Measurements from ENCODE around the gene NEUROD4.

- TF ChIP-seq CTCF (IDR thresholded peaks at IDR 0.05) (no peak), POLR2A (IDR thresholded peaks at IDR 0.05) (no peak)
These were observed 24.4 kb downstream of the NEUROD4 start for GRCh38 chr12:55044135-55044534.
